ENCODE measurements around the gene PER1. TPM values are rescaled to one million over a fixed set of nuclear protein-coding genes. Genes with fewer than 3 reads are reported as not detected.

The PER1 gene
- total RNA-seq, 2 experiments from 2014 or later: 55.7 to 56.1 TPM

GRCh38 chr17:8140065-8141029 is 11.9 kb downstream of the PER1 start:
- Mint-ChIP-seq H3K4me3 (no peak overlapping the region), H3K4me1 (peaks cover 2% of the 10 kb centered on the region), H3K36me3 (peaks cover 5% of the 10 kb centered on the region), H3K9me3 (no peaks in the 10 kb centered on the region), H3K27me3 (peaks cover 4% of the 10 kb centered on the region), H3K27ac (no peak overlapping the region)
- no peak for DNase-seq

GRCh38 chr17:8138672-8139371 is 13.4 kb downstream of the PER1 start:
- peaks cover 4% of the 10 kb centered on the region for H3K27me3 Mint-ChIP-seq
- peaks cover 2% of the 10 kb centered on the region for H3K36me3 Mint-ChIP-seq
- no peaks in the 10 kb centered on the region for H3K9me3 Mint-ChIP-seq
- DNase-seq: peak; percentile 95
- no peak overlapping the region for H3K27ac Mint-ChIP-seq
- H3K4me3 Mint-ChIP-seq: no peak overlapping the region
- peaks cover 2% of the 10 kb centered on the region for H3K4me1 Mint-ChIP-seq

- Mint-ChIP-seq H3K4me3 (no peak overlapping the region), H3K27me3 (peaks cover 4% of the 10 kb centered on the region), H3K9me3 (no peaks in the 10 kb centered on the region), H3K4me1 (peaks cover 2% of the 10 kb centered on the region), H3K27ac (no peak overlapping the region), H3K36me3 (no peaks in the 10 kb centered on the region)
- no peak for DNase-seq
These were observed 13.9 kb downstream of the PER1 start for GRCh38 chr17:8138374-8138671.

- no peak for DNase-seq
- no peaks in the 10 kb centered on the region for H3K36me3 Mint-ChIP-seq
- H3K9me3 Mint-ChIP-seq: no peaks in the 10 kb centered on the region
- no peak overlapping the region for H3K27ac Mint-ChIP-seq
- H3K4me1 Mint-ChIP-seq: peaks cover 2% of the 10 kb centered on the region
- H3K4me3 Mint-ChIP-seq: no peak overlapping the region
- peaks cover 4% of the 10 kb centered on the region for H3K27me3 Mint-ChIP-seq
These were observed 14.4 kb downstream of the PER1 start for GRCh38 chr17:8137645-8138373.

GRCh38 chr17:8133941-8134340 is 18.3 kb downstream of the PER1 start:
- Mint-ChIP-seq H3K4me3 (no peak overlapping the region), H3K4me1 (peaks cover 5% of the 10 kb centered on the region), H3K27me3 (peaks cover 4% of the 10 kb centered on the region), H3K36me3 (no peaks in the 10 kb centered on the region), H3K9me3 (no peaks in the 10 kb centered on the region), H3K27ac (no peak overlapping the region)
- DNase-seq: no peak

- H3K36me3 Mint-ChIP-seq: no peaks in the 10 kb centered on the region
These were observed 18.8 kb downstream of the PER1 start for GRCh38 chr17:8133399-8133798.

GRCh38 chr17:8131844-8132441 is 20.3 kb downstream of the PER1 start:
- H3K4me3 Mint-ChIP-seq: no peak overlapping the region
- no peaks in the 10 kb centered on the region for H3K9me3 Mint-ChIP-seq
- H3K27ac Mint-ChIP-seq: no peak overlapping the region
- peaks cover 10% of the 10 kb centered on the region for H3K4me1 Mint-ChIP-seq
- H3K27me3 Mint-ChIP-seq: peaks cover 9% of the 10 kb centered on the region
- no peaks in the 10 kb centered on the region for H3K36me3 Mint-ChIP-seq
- no peak for DNase-seq

More at GRCh38 chr17:8133399-8133798, 18.8 kb downstream of the PER1 start:
- DNase-seq: no peak
- peaks cover 5% of the 10 kb centered on the region for H3K4me1 Mint-ChIP-seq
- no peak overlapping the region for H3K4me3 Mint-ChIP-seq
- no peaks in the 10 kb centered on the region for H3K9me3 Mint-ChIP-seq
- no peak overlapping the region for H3K27ac Mint-ChIP-seq
- peaks cover 4% of the 10 kb centered on the region for H3K27me3 Mint-ChIP-seq

- H3K9me3 Mint-ChIP-seq: peaks cover 2% of the 10 kb centered on the region
- H3K36me3 Mint-ChIP-seq: peaks cover 4% of the 10 kb centered on the region
- no peak overlapping the region for H3K4me3 Mint-ChIP-seq
- H3K27ac Mint-ChIP-seq: no peak overlapping the region
- peaks cover 37% of the 10 kb centered on the region for H3K27me3 Mint-ChIP-seq
- H3K4me1 Mint-ChIP-seq: peaks cover 34% of the 10 kb centered on the region
- DNase-seq: no peak
These were observed 23.9 kb downstream of the PER1 start for GRCh38 chr17:8128125-8128784.

GRCh38 chr17:8126491-8127066 is 25.6 kb downstream of the PER1 start:
- H3K36me3 Mint-ChIP-seq: peaks cover 4% of the 10 kb centered on the region
- peaks cover 46% of the 10 kb centered on the region for H3K27me3 Mint-ChIP-seq
- peak overlapping the region; percentile 52 for H3K27ac Mint-ChIP-seq
- H3K4me3 Mint-ChIP-seq: peak overlapping the region; percentile 85
- DNase-seq: peak; percentile 67
- H3K4me1 Mint-ChIP-seq: peaks cover 40% of the 10 kb centered on the region
- H3K9me3 Mint-ChIP-seq: peaks cover 2% of the 10 kb centered on the region

- H3K4me3 Mint-ChIP-seq: peak overlapping the region; percentile 85
- peaks cover 42% of the 10 kb centered on the region for H3K4me1 Mint-ChIP-seq
- peaks cover 4% of the 10 kb centered on the region for H3K36me3 Mint-ChIP-seq
- no peak for DNase-seq
- H3K27ac Mint-ChIP-seq: peak overlapping the region; percentile 95
- H3K9me3 Mint-ChIP-seq: peaks cover 2% of the 10 kb centered on the region
- peaks cover 46% of the 10 kb centered on the region for H3K27me3 Mint-ChIP-seq
These were observed 26.2 kb downstream of the PER1 start for GRCh38 chr17:8125947-8126490.

- Mint-ChIP-seq H3K9me3 (peaks cover 5% of the 10 kb centered on the region), H3K4me3 (peak overlapping the region; percentile 85), H3K27ac (peak overlapping the region; percentile 95), H3K27me3 (peaks cover 52% of the 10 kb centered on the region), H3K36me3 (peaks cover 8% of the 10 kb centered on the region), H3K4me1 (peaks cover 48% of the 10 kb centered on the region)
- peak; percentile 86 for DNase-seq
These were observed 26.9 kb downstream of the PER1 start for GRCh38 chr17:8125154-8125946.

- Mint-ChIP-seq H3K4me1 (peaks cover 56% of the 10 kb centered on the region), H3K27me3 (peaks cover 58% of the 10 kb centered on the region), H3K4me3 (peak overlapping the region; percentile 85), H3K9me3 (peaks cover 5% of the 10 kb centered on the region), H3K36me3 (peaks cover 10% of the 10 kb centered on the region), H3K27ac (peak overlapping the region; percentile 69)
- DNase-seq: no peak
These were observed 27.7 kb downstream of the PER1 start for GRCh38 chr17:8124350-8125153.
